GM23338 (cell line): Measurements from ENCODE around the gene CENPV. TPM values are rescaled to one million over a fixed set of nuclear protein-coding genes. Genes with fewer than 3 reads are reported as not detected.

Source experiments
- ATAC-seq: fragments of 200-7000 bp; cut with Tn5 transposase; 3 replicates; pipeline ENCODE4 v1.9.1; 2020
- DNase-seq: peaks from one replicate; pipeline ENCODE4 v3.0.0-alpha.2; 2015; ENCODE audit warnings: low spot score
- H2AFZ ChIP-seq: fragments of 200-600 bp; sonication (generic); 2 replicates; pipeline ENCODE4 v1.8.0; 2016; ENCODE audit warnings: antibody characterized with exemption, mild to moderate bottlenecking, moderate library complexity
- H3F3A ChIP-seq: fragments of 200-600 bp; sonication (generic); replicated peaks from 2 replicates; pipeline ENCODE4 v1.8.0; 2017; ENCODE audit warnings: antibody characterized with exemption, mixed run types, low read depth
- H3K27ac ChIP-seq: fragments of 200-600 bp; sonication (generic); 2 replicates; pipeline ENCODE4 v1.6.1; 2016; ENCODE audit warnings: low read depth
- H3K27me3 ChIP-seq: fragments of 200-600 bp; sonication (generic); 2 replicates; pipeline ENCODE4 v1.8.0; 2016; ENCODE audit warnings: mild to moderate bottlenecking, mixed run types, moderate library complexity; ENCODE audit not compliant: insufficient read depth
- H3K36me3 ChIP-seq: fragments of 200-600 bp; sonication (generic); 2 replicates; pipeline ENCODE4 v1.8.0; 2016; ENCODE audit warnings: mild to moderate bottlenecking; ENCODE audit not compliant: insufficient read depth
- H3K4me1 ChIP-seq: fragments of 200-600 bp; sonication (generic); 2 replicates; pipeline ENCODE4 v1.8.0; 2016; ENCODE audit warnings: mild to moderate bottlenecking, moderate library complexity; ENCODE audit not compliant: insufficient read depth
- H3K4me2 ChIP-seq: fragments of 200-600 bp; sonication (generic); 2 replicates; pipeline ENCODE4 v1.7.1; 2017; ENCODE audit warnings: mixed run types
- H3K4me3 ChIP-seq: fragments of 200-600 bp; sonication (generic); 2 replicates; pipeline ENCODE4 v1.6.1; 2016; ENCODE audit warnings: mixed run types
- H3K79me2 ChIP-seq: fragments of 200-600 bp; sonication (generic); replicated peaks from 2 replicates; pipeline ENCODE4 v1.8.0; 2017; ENCODE audit warnings: mild to moderate bottlenecking; ENCODE audit not compliant: insufficient read depth
- H3K9me2 ChIP-seq: fragments of 200-600 bp; sonication (generic); 2 replicates; pipeline ENCODE4 v1.8.0; 2017; ENCODE audit not compliant: insufficient read depth
- H4K20me1 ChIP-seq: fragments of 200-600 bp; sonication (generic); replicated peaks from 2 replicates; pipeline ENCODE4 v1.8.0; 2017; ENCODE audit warnings: mild to moderate bottlenecking; ENCODE audit not compliant: insufficient read depth
- H3K27ac Mint-ChIP-seq: 2 replicates; pipeline ENCODE4 v1.8.0; 2020; ENCODE audit warnings: inconsistent platforms, mild to moderate bottlenecking, moderate library complexity, mixed read lengths
- H3K27me3 Mint-ChIP-seq: 3 replicates; pipeline ENCODE4 v1.8.0; 2022; ENCODE audit warnings: low read depth, mild to moderate bottlenecking, moderate library complexity, mixed read lengths, inconsistent platforms; ENCODE audit not compliant: insufficient read depth, poor library complexity
- H3K36me3 Mint-ChIP-seq: 3 replicates; pipeline ENCODE4 v1.8.0; 2021; ENCODE audit warnings: low read depth, mild to moderate bottlenecking, inconsistent platforms, moderate library complexity, mixed read lengths
- H3K4me1 Mint-ChIP-seq: 3 replicates; pipeline ENCODE4 v1.8.0; 2020; ENCODE audit warnings: mild to moderate bottlenecking, inconsistent platforms, mixed read lengths
- H3K4me3 Mint-ChIP-seq: 3 replicates; pipeline ENCODE4 v1.8.0; 2021; ENCODE audit warnings: moderate library complexity, mild to moderate bottlenecking, inconsistent platforms, mixed read lengths
- H3K9me3 Mint-ChIP-seq: 3 replicates; pipeline ENCODE4 v1.8.0; 2020; ENCODE audit warnings: moderate library complexity, mild to moderate bottlenecking, inconsistent platforms, mixed read lengths
- EZH2phosphoT487 ChIP-seq: fragments of 200-600 bp; sonication (generic); IDR thresholded peaks from one replicate; pipeline ENCODE4 v1.8.1; 2018; ENCODE audit warnings: antibody characterized with exemption; ENCODE audit not compliant: unreplicated experiment
- NANOG ChIP-seq: IDR thresholded peaks from 2 replicates; pipeline ENCODE4 v1.6.1; 2016; ENCODE audit warnings: antibody characterized with exemption, borderline replicate concordance
- ZNF114 ChIP-seq: fragments of 250-450 bp; sonication (Bioruptor Pico); IDR thresholded peaks from 2 replicates; pipeline ENCODE4 v1.5.0; 2020; ENCODE audit warnings: mild to moderate bottlenecking, moderate library complexity
- ZNF331 ChIP-seq: fragments of 250-450 bp; sonication (Bioruptor Pico); IDR thresholded peaks from 2 replicates; pipeline ENCODE4 v1.5.0; 2020; ENCODE audit warnings: low read depth, mild to moderate bottlenecking, moderate library complexity
- polyA plus RNA-seq: library from polyadenylated mRNA; unstranded; fragments of >200 nt; fragmentation: Nextera tagmentation; extraction: Ambion mirVana; gene quantifications from 2 replicates; pipeline ENCODE4 v1.2.1, GENCODE V29; 2016
- total RNA-seq: library from RNA; depleted of rRNA; stranded (reverse); fragments of >200 nt; shearing (Covaris generic); gene quantifications from 2 replicates; pipeline ENCODE4 v1.2.3, GENCODE V29; 2014
- TF ChIP-seq, protein P1 (sequence below): fragments of 250-450 bp; sonication (Bioruptor Pico); IDR thresholded peaks from 2 replicates; pipeline ENCODE4 v1.5.0; 2020; ENCODE audit warnings: mild to moderate bottlenecking, moderate library complexity
- TF ChIP-seq, protein P2 (sequence below), 2 experiments: fragments of 200-600 bp in 1 of 2; sonication (generic) in 1 of 2; conservative IDR thresholded peaks; 2 replicates each; pipeline versions ENCODE4 v1.5.1 to v1.6.1; 2016 to 2017; ENCODE audit warnings: antibody characterized with exemption in 2 of 2, low read depth in 2 of 2, mild to moderate bottlenecking in 2 of 2, moderate library complexity in 1 of 2

Gene CENPV
- total and polyA plus RNA-seq, 2 experiments from 2014 or later: 139 to 300 TPM

DNA sequence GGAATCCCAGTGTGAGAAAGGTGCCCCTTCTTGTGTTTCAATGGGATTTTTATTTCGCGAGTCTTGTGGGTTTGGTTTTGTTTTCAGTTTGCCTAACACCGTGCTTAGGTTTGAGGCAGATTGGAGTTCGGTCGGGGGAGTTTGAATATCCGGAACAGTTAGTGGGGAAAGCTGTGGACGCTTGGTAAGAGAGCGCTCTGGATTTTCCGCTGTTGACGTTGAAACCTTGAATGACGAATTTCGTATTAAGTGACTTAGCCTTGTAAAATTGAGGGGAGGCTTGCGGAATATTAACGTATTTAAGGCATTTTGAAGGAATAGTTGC is 28.2 kb upstream of the CENPV start (continued):
- TF ChIP-seq, protein P1, sequence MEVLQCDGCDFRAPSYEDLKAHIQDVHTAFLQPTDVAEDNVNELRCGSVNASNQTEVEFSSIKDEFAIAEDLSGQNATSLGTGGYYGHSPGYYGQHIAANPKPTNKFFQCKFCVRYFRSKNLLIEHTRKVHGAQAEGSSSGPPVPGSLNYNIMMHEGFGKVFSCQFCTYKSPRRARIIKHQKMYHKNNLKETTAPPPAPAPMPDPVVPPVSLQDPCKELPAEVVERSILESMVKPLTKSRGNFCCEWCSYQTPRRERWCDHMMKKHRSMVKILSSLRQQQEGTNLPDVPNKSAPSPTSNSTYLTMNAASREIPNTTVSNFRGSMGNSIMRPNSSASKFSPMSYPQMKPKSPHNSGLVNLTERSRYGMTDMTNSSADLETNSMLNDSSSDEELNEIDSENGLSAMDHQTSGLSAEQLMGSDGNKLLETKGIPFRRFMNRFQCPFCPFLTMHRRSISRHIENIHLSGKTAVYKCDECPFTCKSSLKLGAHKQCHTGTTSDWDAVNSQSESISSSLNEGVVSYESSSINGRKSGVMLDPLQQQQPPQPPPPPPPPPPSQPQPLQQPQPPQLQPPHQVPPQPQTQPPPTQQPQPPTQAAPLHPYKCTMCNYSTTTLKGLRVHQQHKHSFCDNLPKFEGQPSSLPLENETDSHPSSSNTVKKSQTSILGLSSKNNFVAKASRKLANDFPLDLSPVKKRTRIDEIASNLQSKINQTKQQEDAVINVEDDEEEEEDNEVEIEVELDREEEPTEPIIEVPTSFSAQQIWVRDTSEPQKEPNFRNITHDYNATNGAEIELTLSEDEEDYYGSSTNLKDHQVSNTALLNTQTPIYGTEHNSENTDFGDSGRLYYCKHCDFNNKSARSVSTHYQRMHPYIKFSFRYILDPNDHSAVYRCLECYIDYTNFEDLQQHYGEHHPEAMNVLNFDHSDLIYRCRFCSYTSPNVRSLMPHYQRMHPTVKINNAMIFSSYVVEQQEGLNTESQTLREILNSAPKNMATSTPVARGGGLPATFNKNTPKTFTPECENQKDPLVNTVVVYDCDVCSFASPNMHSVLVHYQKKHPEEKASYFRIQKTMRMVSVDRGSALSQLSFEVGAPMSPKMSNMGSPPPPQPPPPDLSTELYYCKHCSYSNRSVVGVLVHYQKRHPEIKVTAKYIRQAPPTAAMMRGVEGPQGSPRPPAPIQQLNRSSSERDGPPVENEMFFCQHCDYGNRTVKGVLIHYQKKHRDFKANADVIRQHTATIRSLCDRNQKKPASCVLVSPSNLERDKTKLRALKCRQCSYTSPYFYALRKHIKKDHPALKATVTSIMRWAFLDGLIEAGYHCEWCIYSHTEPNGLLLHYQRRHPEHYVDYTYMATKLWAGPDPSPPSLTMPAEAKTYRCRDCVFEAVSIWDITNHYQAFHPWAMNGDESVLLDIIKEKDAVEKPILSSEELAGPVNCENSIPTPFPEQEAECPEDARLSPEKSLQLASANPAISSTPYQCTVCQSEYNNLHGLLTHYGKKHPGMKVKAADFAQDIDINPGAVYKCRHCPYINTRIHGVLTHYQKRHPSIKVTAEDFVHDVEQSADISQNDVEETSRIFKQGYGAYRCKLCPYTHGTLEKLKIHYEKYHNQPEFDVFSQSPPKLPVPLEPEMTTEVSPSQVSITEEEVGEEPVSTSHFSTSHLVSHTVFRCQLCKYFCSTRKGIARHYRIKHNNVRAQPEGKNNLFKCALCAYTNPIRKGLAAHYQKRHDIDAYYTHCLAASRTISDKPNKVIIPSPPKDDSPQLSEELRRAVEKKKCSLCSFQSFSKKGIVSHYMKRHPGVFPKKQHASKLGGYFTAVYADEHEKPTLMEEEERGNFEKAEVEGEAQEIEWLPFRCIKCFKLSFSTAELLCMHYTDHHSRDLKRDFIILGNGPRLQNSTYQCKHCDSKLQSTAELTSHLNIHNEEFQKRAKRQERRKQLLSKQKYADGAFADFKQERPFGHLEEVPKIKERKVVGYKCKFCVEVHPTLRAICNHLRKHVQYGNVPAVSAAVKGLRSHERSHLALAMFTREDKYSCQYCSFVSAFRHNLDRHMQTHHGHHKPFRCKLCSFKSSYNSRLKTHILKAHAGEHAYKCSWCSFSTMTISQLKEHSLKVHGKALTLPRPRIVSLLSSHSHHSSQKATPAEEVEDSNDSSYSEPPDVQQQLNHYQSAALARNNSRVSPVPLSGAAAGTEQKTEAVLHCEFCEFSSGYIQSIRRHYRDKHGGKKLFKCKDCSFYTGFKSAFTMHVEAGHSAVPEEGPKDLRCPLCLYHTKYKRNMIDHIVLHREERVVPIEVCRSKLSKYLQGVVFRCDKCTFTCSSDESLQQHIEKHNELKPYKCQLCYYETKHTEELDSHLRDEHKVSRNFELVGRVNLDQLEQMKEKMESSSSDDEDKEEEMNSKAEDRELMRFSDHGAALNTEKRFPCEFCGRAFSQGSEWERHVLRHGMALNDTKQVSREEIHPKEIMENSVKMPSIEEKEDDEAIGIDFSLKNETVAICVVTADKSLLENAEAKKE (CRISPR knock-in tag): no peak
- TF ChIP-seq ZNF331 (no peak), NANOG (no peak), EZH2phosphoT487 (no peak)
- TF ChIP-seq, protein P2, sequence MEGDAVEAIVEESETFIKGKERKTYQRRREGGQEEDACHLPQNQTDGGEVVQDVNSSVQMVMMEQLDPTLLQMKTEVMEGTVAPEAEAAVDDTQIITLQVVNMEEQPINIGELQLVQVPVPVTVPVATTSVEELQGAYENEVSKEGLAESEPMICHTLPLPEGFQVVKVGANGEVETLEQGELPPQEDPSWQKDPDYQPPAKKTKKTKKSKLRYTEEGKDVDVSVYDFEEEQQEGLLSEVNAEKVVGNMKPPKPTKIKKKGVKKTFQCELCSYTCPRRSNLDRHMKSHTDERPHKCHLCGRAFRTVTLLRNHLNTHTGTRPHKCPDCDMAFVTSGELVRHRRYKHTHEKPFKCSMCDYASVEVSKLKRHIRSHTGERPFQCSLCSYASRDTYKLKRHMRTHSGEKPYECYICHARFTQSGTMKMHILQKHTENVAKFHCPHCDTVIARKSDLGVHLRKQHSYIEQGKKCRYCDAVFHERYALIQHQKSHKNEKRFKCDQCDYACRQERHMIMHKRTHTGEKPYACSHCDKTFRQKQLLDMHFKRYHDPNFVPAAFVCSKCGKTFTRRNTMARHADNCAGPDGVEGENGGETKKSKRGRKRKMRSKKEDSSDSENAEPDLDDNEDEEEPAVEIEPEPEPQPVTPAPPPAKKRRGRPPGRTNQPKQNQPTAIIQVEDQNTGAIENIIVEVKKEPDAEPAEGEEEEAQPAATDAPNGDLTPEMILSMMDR (conservative IDR thresholded peaks at IDR 0.05; ENCODE audit: low read depth in 2 of 2): no peak

DNA sequence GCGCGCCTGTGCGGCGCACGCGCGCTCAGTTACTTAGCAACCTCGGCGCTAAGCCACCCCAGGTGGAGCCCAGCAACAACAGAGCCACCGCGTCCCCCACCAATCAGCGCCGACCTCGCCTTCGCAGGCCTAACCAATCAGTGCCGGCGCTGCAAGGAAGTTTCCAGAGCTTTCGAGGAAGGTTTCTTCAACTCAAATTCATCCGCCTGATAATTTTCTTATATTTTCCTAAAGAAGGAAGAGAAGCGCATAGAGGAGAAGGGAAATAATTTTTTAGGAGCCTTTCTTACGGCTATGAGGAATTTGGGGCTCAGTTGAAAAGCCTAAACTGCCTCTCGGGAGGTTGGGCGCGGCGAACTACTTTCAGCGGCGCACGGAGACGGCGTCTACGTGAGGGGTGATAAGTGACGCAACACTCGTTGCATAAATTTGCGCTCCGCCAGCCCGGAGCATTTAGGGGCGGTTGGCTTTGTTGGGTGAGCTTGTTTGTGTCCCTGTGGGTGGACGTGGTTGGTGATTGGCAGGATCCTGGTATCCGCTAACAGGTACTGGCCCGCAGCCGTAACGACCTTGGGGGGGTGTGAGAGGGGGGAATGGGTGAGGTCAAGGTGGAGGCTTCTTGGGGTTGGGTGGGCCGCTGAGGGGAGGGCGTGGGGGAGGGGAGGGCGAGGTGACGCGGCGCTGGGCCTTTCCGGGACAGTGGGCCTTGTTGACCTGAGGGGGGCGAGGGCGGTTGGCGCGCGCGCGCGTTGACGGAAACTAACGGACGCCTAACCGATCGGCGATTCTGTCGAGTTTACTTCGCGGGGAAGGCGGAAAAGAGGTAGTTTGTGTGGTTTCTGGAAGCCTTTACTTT is 27.6 kb upstream of the CENPV start, which contains the start of gene UBB:
Gene UBB (plus strand): TSS at position 452 of the 856 bp plus-strand sequence. CDS start 817 bp downstream, outside the sequence.
- Histone ChIP-seq H3F3A (peaks cover 26% of the 10 kb centered on the region), H3K4me3 (peak within 1 kb of the TSS; percentile 98), H3K4me2 (peak within 1 kb of the TSS; percentile 96), H2AFZ (peak within 1 kb of the TSS; percentile 74; the same call in 1 of the 2 replicates), H3K27me3 (no peaks in the 10 kb centered on the region), H3K9me2 (no peaks in the 10 kb centered on the region), H3K4me1 (peaks cover 5% of the 10 kb centered on the region), H3K36me3 (peaks cover 11% of the 10 kb centered on the region; the same call in 1 of the 2 replicates), H4K20me1 (peaks cover 3% of the 10 kb centered on the region; the same call in 1 of the 2 replicates), H3K27ac (peak within 1 kb of the TSS; percentile 99), H3K79me2 (peaks cover 23% of the 10 kb centered on the region)
- H3K9me3 Mint-ChIP-seq: no peaks in the 10 kb centered on the region; the same call in 2 of the 3 replicates
- peak; percentile 99 for DNase-seq
- peaks cover 31% of the 10 kb centered on the region for H3K4me1 Mint-ChIP-seq
- H3K27ac Mint-ChIP-seq: peak within 1 kb of the TSS; percentile 100
- H3K4me3 Mint-ChIP-seq: peak within 1 kb of the TSS; percentile 96
- peak; percentile 95 for ATAC-seq
- peaks cover 10% of the 10 kb centered on the region for H3K27me3 Mint-ChIP-seq
- peaks cover 41% of the 10 kb centered on the region for H3K36me3 Mint-ChIP-seq
- TF ChIP-seq, protein P1 (CRISPR knock-in tag): no peak
- TF ChIP-seq ZNF114 (CRISPR knock-in tag): no peak
